GM12878 (cell line): ENCODE results near the gene DNAH1. TPM values are rescaled to one million over a fixed set of nuclear protein-coding genes. Genes with fewer than 3 reads are reported as not detected.

ENCODE experiments used
- ATAC-seq: fragments of 200-7000 bp; cut with Tn5 transposase; 3 replicates; pipeline ENCODE4 v1.9.1; 2020; ENCODE audit warnings: mild to moderate bottlenecking, moderate library complexity
- BruUV-seq: library from RNA; stranded (reverse); fragments of 400-500 nt; replicated peaks from 2 replicates; lab custom pipeline; 2021; lab: Mats Ljungman, UMichigan
- CTCF ChIA-PET: fragments of 300-600 bp; sonication (Branson Sonifier 250); formaldehyde crosslinking; extraction: SDS; loops from one replicate; lab custom pipeline; 2021; ENCODE audit warnings: inconsistent platforms; lab: Yijun Ruan, JAX
- POLR2A ChIA-PET: fragments of 350-600 bp; formaldehyde crosslinking; extraction: SDS; loops from one replicate; lab custom pipeline; 2021; ENCODE audit warnings: inconsistent platforms; lab: Charles Lee
- RAD21 ChIA-PET: fragments of 300-600 bp; sonication (Branson Sonifier 250); formaldehyde crosslinking; loops from one replicate; lab custom pipeline; 2023; ENCODE audit warnings: antibody characterized with exemption; ENCODE audit not compliant: unreplicated experiment; lab: Charles Lee
- SMC1A ChIA-PET: fragments of 300-600 bp; sonication (Branson Sonifier 250); formaldehyde crosslinking; loops from one replicate; lab custom pipeline; 2023; ENCODE audit not compliant: unreplicated experiment, uncharacterized antibody; lab: Charles Lee
- DNase-seq: peaks from one replicate; pipeline ENCODE4 v3.0.0-alpha.2; 2011; ENCODE audit warnings: low read depth, low spot score
- FAIRE-seq: peaks from 3 replicates; lab custom pipeline; 2011; peaks lifted over from hg19 to GRCh38; lab: Jason Lieb, UNC
- H2AFZ ChIP-seq: 2 replicates; pipeline ENCODE4 v1.6.0; 2011; ENCODE audit warnings: low read depth, low read length, control low read depth; ENCODE audit not compliant: control insufficient read depth
- H3K27ac ChIP-seq: 2 replicates; pipeline ENCODE4 v1.5.1; 2011; ENCODE audit warnings: control low read depth; ENCODE audit not compliant: control insufficient read depth, insufficient read depth
- H3K27me3 ChIP-seq, 2 experiments: replicated peaks in 1 of 2; 2 replicates each; pipeline versions ENCODE4 v1.6.0 to v1.6.1; 2011; ENCODE audit warnings: low read length in 1 of 2; ENCODE audit not compliant: control insufficient read depth in 2 of 2, insufficient read depth in 2 of 2
- H3K36me3 ChIP-seq, 2 experiments: 2 replicates each; pipeline ENCODE4 v1.5.1; 2011; ENCODE audit warnings: low read length in 1 of 2; ENCODE audit not compliant: control insufficient read depth in 2 of 2, insufficient read depth in 2 of 2
- H3K4me1 ChIP-seq: 2 replicates; pipeline ENCODE4 v1.6.1; 2011; ENCODE audit warnings: mild to moderate bottlenecking, low read length, moderate library complexity, mixed read lengths; ENCODE audit not compliant: control insufficient read depth, insufficient read depth
- H3K4me2 ChIP-seq: 2 replicates; pipeline ENCODE4 v1.6.0; 2011; ENCODE audit warnings: control low read depth; ENCODE audit not compliant: control insufficient read depth, insufficient read depth
- H3K4me3 ChIP-seq: fragments of 200-600 bp; sonication (generic); 2 replicates; pipeline ENCODE4 v1.5.1; 2016
- H3K79me2 ChIP-seq: 2 replicates; pipeline ENCODE4 v1.6.0; 2011; ENCODE audit warnings: low read length; ENCODE audit not compliant: control insufficient read depth, insufficient read depth
- H3K9ac ChIP-seq: 2 replicates; pipeline ENCODE4 v1.8.0; 2011; ENCODE audit warnings: low read length, control low read depth, mixed read lengths; ENCODE audit not compliant: control insufficient read depth, insufficient read depth
- H3K9me3 ChIP-seq: replicated peaks from 3 replicates; pipeline ENCODE4 v1.5.1; 2011; ENCODE audit warnings: mild to moderate bottlenecking, low read length; ENCODE audit not compliant: control insufficient read depth, insufficient read depth
- H4K20me1 ChIP-seq: 2 replicates; pipeline ENCODE4 v1.6.0; 2011; ENCODE audit not compliant: control insufficient read depth, insufficient read depth
- IRF4 ChIP-seq: IDR thresholded peaks from 2 replicates; pipeline ENCODE4 v1.6.1; 2011; ENCODE audit warnings: low read depth, low read length
- JUNB ChIP-seq: IDR thresholded peaks from 2 replicates; pipeline ENCODE4 v1.6.1; 2016; ENCODE audit warnings: antibody characterized with exemption, mild to moderate bottlenecking
- KAT2A ChIP-seq: conservative IDR thresholded peaks from 2 replicates; pipeline ENCODE4 v1.6.1; 2011; ENCODE audit warnings: low read depth, low read length; ENCODE audit not compliant: control insufficient read depth
- KDM1A ChIP-seq: fragments of 200-600 bp; sonication (generic); IDR thresholded peaks from 2 replicates; pipeline ENCODE4 v1.6.1; 2016; ENCODE audit warnings: borderline replicate concordance
- NFXL1 ChIP-seq: fragments of 450-650 bp; IDR thresholded peaks from 2 replicates; pipeline ENCODE4 v1.6.1; 2017; ENCODE audit warnings: antibody characterized with exemption, mild to moderate bottlenecking, borderline replicate concordance
- NR2C1 ChIP-seq: fragments of 450-650 bp; IDR thresholded peaks from 2 replicates; pipeline ENCODE4 v1.6.1; 2017; ENCODE audit warnings: antibody characterized with exemption, mild to moderate bottlenecking, moderate library complexity
- NR2C2 ChIP-seq: IDR thresholded peaks from 2 replicates; pipeline ENCODE4 v1.6.1; 2011; ENCODE audit warnings: borderline replicate concordance, low read depth; ENCODE audit not compliant: control insufficient read depth, insufficient read length
- RAD51 ChIP-seq: fragments of 450-650 bp; IDR thresholded peaks from 2 replicates; pipeline ENCODE4 v1.6.1; 2016; ENCODE audit warnings: moderate library complexity, mild to moderate bottlenecking, inconsistent platforms
- RELA ChIP-seq: fragments of 450-650 bp; IDR thresholded peaks from 2 replicates; pipeline ENCODE4 v1.8.0; 2014; ENCODE audit warnings: borderline replicate concordance; ENCODE audit not compliant: partially characterized antibody
- TAF1 ChIP-seq: IDR thresholded peaks from 2 replicates; pipeline ENCODE4 v1.6.1; 2011; ENCODE audit warnings: mild to moderate bottlenecking, low read depth, low read length, borderline replicate concordance
- TARDBP ChIP-seq: IDR thresholded peaks from 2 replicates; pipeline ENCODE4 v1.6.1; 2016; ENCODE audit warnings: borderline replicate concordance
- TCF12 ChIP-seq: IDR thresholded peaks from 2 replicates; pipeline ENCODE4 v1.6.1; 2011; ENCODE audit warnings: low read depth, mild to moderate bottlenecking, low read length
- WRNIP1 ChIP-seq: IDR thresholded peaks from 2 replicates; pipeline ENCODE4 v1.6.1; 2011; ENCODE audit warnings: low read depth, low read length, improper control_type of control experiment, borderline replicate concordance
- ZNF592 ChIP-seq: fragments of 450-650 bp; IDR thresholded peaks from 2 replicates; pipeline ENCODE4 v1.6.1; 2017; ENCODE audit warnings: mild to moderate bottlenecking, moderate library complexity
- WGBS: methylation state at CpG from one replicate; pipeline ENCODE4 v1.1.6; 2016; ENCODE audit warnings: low lambda C conversion rate; ENCODE audit not compliant: insufficient replicate concordance, insufficient coverage; ENCODE audit errors: missing lambda C conversion rate; 5-methylcytosine and 5-hydroxymethylcytosine counted together
- in situ Hi-C: fragments of 300-500 bp; cut with MboI; formaldehyde crosslinking; loops from 9 replicates; pipeline ENCODE4 v1.14.3; 2018; ENCODE audit warnings: mixed read lengths
- intact Hi-C: fragments of 100-400 bp; cut with micrococcal nuclease; formaldehyde crosslinking; loops from one replicate; pipeline ENCODE4 v1.14.2; 2022; ENCODE audit not compliant: unreplicated experiment
- polyA plus RNA-seq, 11 experiments: library from polyadenylated mRNA; depleted of rRNA in 4 of 11; unstranded in 6 of 11; stranded (reverse) in 5 of 11; fragments of >200 nt; fragmentation: Nextera tagmentation in 4 of 11; fragmentation: Illumina TruSeq in 1 of 11; extraction: Ambion mirVana in 4 of 11; extraction: Trizol in 1 of 11; gene quantifications; 1 replicate in 1 of 11; 2 replicates in 10 of 11; pipeline versions ENCODE4 v1.2.1 to v1.2.3, GENCODE V29; 2011 to 2016; ENCODE audit warnings: inconsistent platforms in 2 of 11, missing spikeins in 2 of 11, low read depth in 1 of 11
- total RNA-seq, 4 experiments: library from RNA; depleted of rRNA in 3 of 4; stranded (reverse); fragments of >200 nt in 3 of 4; fragmentation: Illumina TruSeq in 1 of 4; extraction: Trizol in 1 of 4; gene quantifications; 2 replicates each; pipeline versions ENCODE4 v1.2.1 to v1.2.3, GENCODE V29; 2013 to 2021
- TF ChIP-seq, protein P1 (sequence below): IDR thresholded peaks from 2 replicates; pipeline ENCODE4 v1.6.1; 2011; ENCODE audit warnings: low read depth, mild to moderate bottlenecking, low read length, moderate library complexity, borderline replicate concordance; ENCODE audit errors: extremely low read depth

The DNAH1 gene
- total and polyA plus RNA-seq, 10 of the 15 experiments (the other 5 are each of a cell fraction or from before 2014, with no cell fraction given) = 0.31 to 5.8 (median 2.7) TPM

- Histone ChIP-seq H3K27ac (no peak overlapping the region), H3K9ac (peak overlapping the region; percentile 98; the same call in 1 of the 2 replicates), H3K4me1 (peaks cover 16% of the 10 kb centered on the region), H3K9me3 (no peaks in the 10 kb centered on the region), H2AFZ (no peak overlapping the region), H3K36me3 (peaks cover 9 to 21% of the 10 kb centered on the region in 2 experiments), H3K4me2 (peak overlapping the region; percentile 90), H3K79me2 (peaks cover 27% of the 10 kb centered on the region), H4K20me1 (no peaks in the 10 kb centered on the region)
- ChIA-PET RAD21 (no interaction called here), CTCF (interaction anchor here (0.6 kb wide), 1 partner anchor 188 kb away, joined by 3 read pairs; no protein-coding TSS in a partner anchor), POLR2A (no interaction called here), SMC1A (no interaction called here)
- in situ Hi-C loops = no loop called here
- no peak for DNase-seq
- intact Hi-C loops = no loop called here
- no TSS peak for BruUV-seq
- no peak for ATAC-seq
- FAIRE-seq = no peak
- WGBS = 90% methylated on average over 8 of the region's 8 CpGs
- TF ChIP-seq NFXL1 (no peak), IRF4 (no peak), ZNF592 (no peak), KAT2A (no peak), NR2C1 (no peak), RAD51 (no peak), TCF12 (no peak), RELA (no peak), TARDBP (no peak), JUNB (no peak), KDM1A (no peak), TAF1 (no peak), NR2C2 (no peak), WRNIP1 (no peak)
- TF ChIP-seq, protein P1, sequence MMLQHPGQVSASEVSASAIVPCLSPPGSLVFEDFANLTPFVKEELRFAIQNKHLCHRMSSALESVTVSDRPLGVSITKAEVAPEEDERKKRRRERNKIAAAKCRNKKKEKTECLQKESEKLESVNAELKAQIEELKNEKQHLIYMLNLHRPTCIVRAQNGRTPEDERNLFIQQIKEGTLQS = no peak
- TF ChIP-seq, all 136 proteins: peak for 0
- no peaks in the 10 kb centered on the region for H3K27me3 ChIP-seq
- H3K4me3 ChIP-seq = peak overlapping the region; percentile 99
Observed at GRCh38 chr3:52408466-52408865, 92.3 kb downstream of the DNAH1 start.
